Choroid plexus epithelial cell (primary cell): Measurements from ENCODE around the gene EBF3.

Source experiments
- DNase-seq: peaks from one replicate; pipeline ENCODE4 v3.0.0-alpha.2; 2010; ENCODE audit warnings: low read depth
- H3K4me3 ChIP-seq: 2 replicates; pipeline ENCODE4 v1.5.1; 2011; ENCODE audit warnings: low read depth, mild to moderate bottlenecking, control low read depth, low read length, moderate library complexity
- TF ChIP-seq, protein P1 (sequence below): conservative IDR thresholded peaks from 2 replicates; pipeline ENCODE4 v1.5.1; 2011; ENCODE audit warnings: low read depth, mild to moderate bottlenecking, control low read depth, inconsistent platforms, low read length, moderate library complexity

The EBF3 gene

DNA sequence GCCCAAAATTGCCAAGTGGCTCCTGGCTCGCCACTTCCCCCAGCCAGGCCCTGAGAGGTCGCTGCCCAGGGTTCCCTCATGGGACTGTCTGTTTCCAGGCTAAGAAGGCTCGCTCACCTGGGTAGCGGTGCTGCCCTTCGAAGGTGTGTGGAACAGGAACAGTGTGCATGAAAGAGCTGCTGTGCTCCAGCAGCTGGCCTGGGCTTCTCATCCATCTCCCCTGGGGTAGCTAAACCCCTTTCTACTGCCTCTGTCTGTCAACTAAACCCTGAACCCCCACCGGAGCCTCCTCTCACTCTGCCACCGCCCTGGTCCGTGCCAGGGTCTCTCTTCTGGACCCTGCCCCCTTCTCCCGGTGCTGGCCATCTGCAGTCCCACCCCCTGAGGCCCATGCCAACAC is 152.9 kb downstream of the EBF3 start:
- DNase-seq, result no peak

DNA sequence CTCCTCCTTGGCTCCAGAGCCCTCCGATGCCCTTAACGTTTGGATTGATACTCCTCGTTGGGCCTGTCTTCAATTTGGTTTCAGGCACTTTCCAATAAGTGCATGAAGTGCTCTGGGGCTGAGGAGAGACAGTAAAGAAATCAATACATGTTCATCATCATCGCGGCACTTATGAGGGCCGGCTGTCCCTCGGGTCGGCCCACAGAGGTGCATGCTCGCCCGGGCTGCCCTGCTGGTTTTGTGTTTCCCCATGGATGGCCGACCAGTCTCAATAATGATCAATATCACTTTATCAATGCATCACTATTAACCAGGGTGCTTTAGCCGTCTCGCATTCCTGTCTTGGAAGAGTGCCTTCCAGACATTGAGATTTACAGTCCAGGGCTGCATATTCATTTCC is 154.2 kb downstream of the EBF3 start:
- TF ChIP-seq, protein P1, sequence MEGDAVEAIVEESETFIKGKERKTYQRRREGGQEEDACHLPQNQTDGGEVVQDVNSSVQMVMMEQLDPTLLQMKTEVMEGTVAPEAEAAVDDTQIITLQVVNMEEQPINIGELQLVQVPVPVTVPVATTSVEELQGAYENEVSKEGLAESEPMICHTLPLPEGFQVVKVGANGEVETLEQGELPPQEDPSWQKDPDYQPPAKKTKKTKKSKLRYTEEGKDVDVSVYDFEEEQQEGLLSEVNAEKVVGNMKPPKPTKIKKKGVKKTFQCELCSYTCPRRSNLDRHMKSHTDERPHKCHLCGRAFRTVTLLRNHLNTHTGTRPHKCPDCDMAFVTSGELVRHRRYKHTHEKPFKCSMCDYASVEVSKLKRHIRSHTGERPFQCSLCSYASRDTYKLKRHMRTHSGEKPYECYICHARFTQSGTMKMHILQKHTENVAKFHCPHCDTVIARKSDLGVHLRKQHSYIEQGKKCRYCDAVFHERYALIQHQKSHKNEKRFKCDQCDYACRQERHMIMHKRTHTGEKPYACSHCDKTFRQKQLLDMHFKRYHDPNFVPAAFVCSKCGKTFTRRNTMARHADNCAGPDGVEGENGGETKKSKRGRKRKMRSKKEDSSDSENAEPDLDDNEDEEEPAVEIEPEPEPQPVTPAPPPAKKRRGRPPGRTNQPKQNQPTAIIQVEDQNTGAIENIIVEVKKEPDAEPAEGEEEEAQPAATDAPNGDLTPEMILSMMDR, result no peak
- H3K4me3 ChIP-seq, result no peak overlapping the region
- DNase-seq, result no peak

More for the DNA sequence above, 152.9 kb downstream of the EBF3 start:
- no peak overlapping the region for H3K4me3 ChIP-seq
- TF ChIP-seq, protein P1, result no peak

DNA sequence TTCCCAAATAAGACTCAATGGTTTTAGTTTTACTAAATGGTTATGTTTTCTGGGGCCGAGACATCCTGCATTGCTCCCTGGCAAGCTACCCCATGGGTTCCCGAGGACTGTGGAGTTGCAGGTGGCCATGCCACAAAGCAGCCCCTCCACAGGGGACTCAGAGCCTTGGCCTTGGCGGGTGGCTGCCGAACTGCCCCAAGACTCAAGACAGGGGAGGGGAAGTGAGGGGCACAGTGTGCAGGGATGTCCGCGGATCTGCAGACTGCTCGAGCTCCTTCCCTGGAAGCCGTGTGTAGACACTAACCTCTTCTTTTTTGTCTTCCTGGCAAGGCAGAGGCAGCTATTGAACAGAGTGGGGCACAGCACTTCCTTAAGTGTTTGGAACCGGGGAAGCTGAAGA is 154.6 kb downstream of the EBF3 start:
- TF ChIP-seq, protein P1, result no peak
- DNase-seq, result no peak
- H3K4me3 ChIP-seq, result no peak overlapping the region

DNA sequence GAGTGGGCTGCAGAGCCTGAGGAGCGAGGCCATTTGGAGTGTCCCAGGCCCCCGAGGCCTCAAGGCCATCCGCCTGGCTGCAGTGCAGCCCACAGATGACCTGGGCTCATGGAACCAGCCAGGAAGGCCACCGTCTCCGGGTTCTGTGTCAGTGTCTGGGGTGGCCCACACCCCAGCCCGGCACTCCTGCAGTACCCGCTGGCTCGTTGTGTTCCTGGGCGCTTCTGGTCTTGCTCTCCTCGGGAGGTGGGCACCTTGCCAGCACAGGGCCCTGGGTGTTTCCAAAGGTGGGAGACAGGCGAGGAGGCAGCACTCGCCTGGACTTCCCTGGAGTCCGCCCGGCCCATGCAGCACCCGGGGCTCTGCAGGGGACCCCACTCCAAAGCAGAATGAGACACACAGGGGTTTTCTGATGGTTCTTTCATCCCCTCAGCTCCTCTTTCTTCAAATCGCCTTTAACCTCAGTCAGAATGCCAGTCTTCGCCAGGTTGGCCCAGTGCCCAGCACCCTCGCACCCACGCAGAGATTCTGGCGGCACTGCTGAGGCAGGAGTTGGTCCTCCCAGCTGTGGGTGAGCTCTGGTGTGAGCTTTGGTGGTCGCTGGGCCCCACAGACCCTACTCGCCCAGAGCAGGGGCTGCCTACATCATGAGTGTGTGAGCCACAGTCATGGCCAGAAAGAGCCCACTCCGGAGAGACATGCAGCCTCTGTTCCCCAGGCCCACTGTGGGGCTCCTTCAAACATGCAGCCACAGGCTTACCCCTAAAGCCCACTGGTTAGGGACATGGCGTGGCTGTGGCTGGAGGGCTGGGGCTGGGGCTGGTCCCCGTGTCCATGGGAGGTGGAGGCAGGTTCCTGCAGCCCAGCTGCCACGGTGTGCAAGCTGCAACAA is 155.7 kb downstream of the EBF3 start:
- no peak for DNase-seq
- TF ChIP-seq, protein P1, result no peak
- no peak overlapping the region for H3K4me3 ChIP-seq

DNA sequence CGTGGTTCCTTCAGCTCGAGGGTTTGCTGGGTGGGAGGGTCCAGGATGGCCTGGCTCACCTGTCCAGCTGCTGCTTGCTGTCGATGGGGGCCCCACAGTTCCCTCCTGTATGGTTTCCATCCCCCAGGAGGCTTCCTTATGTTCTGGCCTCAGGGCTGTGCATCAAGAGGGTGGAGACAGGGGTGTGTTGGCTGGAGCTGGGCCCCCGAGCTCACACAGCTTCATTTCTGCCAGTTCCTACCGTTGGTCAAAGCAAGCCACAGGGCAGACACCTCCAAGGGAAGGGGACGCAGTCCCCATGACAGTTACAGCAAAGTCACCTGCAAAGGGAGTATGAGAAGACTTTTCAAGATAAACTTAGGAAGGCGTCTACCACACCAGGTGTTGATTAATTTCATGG is 156.9 kb downstream of the EBF3 start:
- no peak overlapping the region for H3K4me3 ChIP-seq
- TF ChIP-seq, protein P1, result no peak
- no peak for DNase-seq

DNA sequence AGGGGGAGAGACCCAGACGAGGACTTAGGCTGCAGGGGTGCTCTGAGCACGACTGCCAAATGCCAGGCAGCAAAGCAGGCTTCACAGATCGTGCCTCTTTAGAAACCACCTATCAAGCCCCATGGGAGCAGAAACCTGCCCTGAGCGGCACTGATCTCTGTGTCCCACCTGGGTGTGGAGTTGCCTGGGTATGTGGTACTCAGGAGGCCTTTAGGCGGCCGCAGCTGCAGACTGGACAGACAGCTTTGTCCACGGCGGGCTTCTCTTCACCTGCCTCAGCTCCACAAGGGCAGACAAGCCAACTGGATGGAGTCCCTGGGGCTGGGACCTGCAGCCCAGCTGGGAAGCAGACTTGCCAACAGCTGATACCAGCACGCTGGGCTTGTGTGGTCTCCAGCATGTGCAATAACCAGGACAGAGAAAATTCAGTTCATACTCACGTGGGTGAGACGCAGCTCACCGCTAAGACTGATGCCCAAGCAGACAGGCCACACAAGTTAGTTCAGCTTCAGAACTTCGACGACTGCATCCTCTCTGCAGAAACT is 163.2 kb downstream of the EBF3 start:
- TF ChIP-seq, protein P1, result no peak
- H3K4me3 ChIP-seq, result no peak overlapping the region

More for the DNA sequence above, 163.2 kb downstream of the EBF3 start:
- no peak for DNase-seq
